ENCODE data around the gene AOPEP. TPM values are rescaled to one million over a fixed set of nuclear protein-coding genes. Genes with fewer than 3 reads are reported as not detected.

Gene AOPEP
- total and polyA plus RNA-seq, 9 of the 15 experiments (the other 6 are each of a cell fraction or from before 2014, with no cell fraction given) = 4.5 to 19.3 (median 13.5) TPM

GRCh38 chr9:94740145-94740840 is 13.8 kb downstream of the AOPEP start (continued):
- TF ChIP-seq CXXC5 (CRISPR knock-in tag; IDR thresholded peaks at IDR 0.05) (0 out of 2 replicates have a peak, but pooled peaks have one; percentile 20), BCL6 (CRISPR knock-in tag; IDR thresholded peaks at IDR 0.05) (no peak), IRF9 (tag; IDR thresholded peaks at IDR 0.05) (no peak), NR1H2 (CRISPR knock-in tag; IDR thresholded peaks at IDR 0.05) (no peak), CEBPB (tag; IDR thresholded peaks at IDR 0.05) (no peak)

- TF ChIP-seq HMBOX1 (IDR thresholded peaks at IDR 0.05) (no peak), SNIP1 (IDR thresholded peaks at IDR 0.05; ENCODE audit: low read depth) (no peak), TARDBP (IDR thresholded peaks at IDR 0.05) (no peak), FOXA1 (IDR thresholded peaks at IDR 0.05; ENCODE audit: borderline replicate concordance) (no peak), ZNF347 (CRISPR knock-in tag; IDR thresholded peaks at IDR 0.05; ENCODE audit: low read depth) (no peak), MAFG (tag; conservative IDR thresholded peaks at IDR 0.05) (no peak), E2F4 (CRISPR knock-in tag; IDR thresholded peaks at IDR 0.05; ENCODE audit: low read depth) (no peak), RBBP5 (IDR thresholded peaks at IDR 0.05; ENCODE audit: borderline replicate concordance, insufficient read depth, low read length, poor library complexity, severe bottlenecking) (no peak), ZNF165 (CRISPR knock-in tag; IDR thresholded peaks at IDR 0.05; ENCODE audit: borderline replicate concordance) (no peak), HNRNPUL1 (IDR thresholded peaks at IDR 0.05; ENCODE audit: low read length) (no peak), U2AF1 (optimal IDR thresholded peaks at IDR 0.05; ENCODE audit: low read depth, low read length) (no peak), YBX1 (IDR thresholded peaks at IDR 0.05) (no peak), ZZZ3 (IDR thresholded peaks at IDR 0.05) (no peak), TBL1XR1 (IDR thresholded peaks at IDR 0.05; ENCODE audit: low read length in 2 of 2) (no peak)
- intact Hi-C loops (cut with micrococcal nuclease) = no loop called here
- BruUV-seq (replicated peaks) = no TSS peak
- 0 out of 3 replicates have a peak, but pooled peaks cover 2% of the 10 kb centered on the region for H3K79me2 ChIP-seq (ENCODE audit: control insufficient read depth, insufficient read depth, low read length)
- H3K4me1 ChIP-seq (replicated peaks in 1 of 2; ENCODE audit: control insufficient read depth in 2 of 2, insufficient read depth in 2 of 2, low read length in 2 of 2) = peaks cover 0 to 3% of the 10 kb centered on the region in 2 experiments; a peak in 1 of 5 replicates
- H3K4me3 ChIP-seq = no peak overlapping the region
- no peaks in the 10 kb centered on the region for H3K36me3 ChIP-seq (ENCODE audit: control insufficient read depth, insufficient read depth, low read length)
- ATAC-seq (no peak), FAIRE-seq (no peak), DNase-seq (ENCODE audit: extremely low read depth in 1 of 4, low spot score in 3 of 4) (no peak)
- H3K4me2 ChIP-seq (ENCODE audit: insufficient read depth, low read length) = no peak overlapping the region
- CTCF ChIA-PET (ENCODE audit: low intra/inter-chr PET ratio) = no interaction called here
- WGBS (ENCODE audit: insufficient coverage, low coverage, missing lambda C conversion rate) = 32% methylated on average over 3 of the region's 3 CpGs
- H3K27ac ChIP-seq (ENCODE audit: extremely low read depth, low read depth, low read length) = no peak overlapping the region
- H4K20me1 ChIP-seq (replicated peaks; ENCODE audit: control insufficient read depth, insufficient read depth, low read length) = no peaks in the 10 kb centered on the region
- H2AFZ ChIP-seq (ENCODE audit: low read depth, low read length) = no peak overlapping the region
- in situ Hi-C loops (cut with MboI) = no loop called here
- H3K9ac ChIP-seq (ENCODE audit: insufficient read depth in 1 of 2, low read depth in 2 of 2, low read length in 2 of 2) = no peak overlapping the region
- no peaks in the 10 kb centered on the region; the same call in 1 of the 2 replicates for H3K9me3 ChIP-seq (replicated peaks; ENCODE audit: control insufficient read depth, insufficient read depth, low read depth, low read length)
- POLR2A ChIA-PET = no interaction called here
- H3K9me1 ChIP-seq (ENCODE audit: control insufficient read depth, insufficient read depth, low read length) = no peaks in the 10 kb centered on the region
- no peaks in the 10 kb centered on the region for H3K27me3 ChIP-seq (ENCODE audit: control insufficient read depth in 2 of 2, insufficient read depth in 2 of 2, low read length in 2 of 2)
Measured at GRCh38 chr9:94741866-94742265, 15.4 kb downstream of the AOPEP start.

Measured in K562 (cell line).